ENCODE data around the gene KCNJ4.
"Not testable (repeated sequence)": the region's sequence is repeated elsewhere in the genome, so short reads cannot be mapped to it uniquely, and the experiment has no call there.

DNA sequence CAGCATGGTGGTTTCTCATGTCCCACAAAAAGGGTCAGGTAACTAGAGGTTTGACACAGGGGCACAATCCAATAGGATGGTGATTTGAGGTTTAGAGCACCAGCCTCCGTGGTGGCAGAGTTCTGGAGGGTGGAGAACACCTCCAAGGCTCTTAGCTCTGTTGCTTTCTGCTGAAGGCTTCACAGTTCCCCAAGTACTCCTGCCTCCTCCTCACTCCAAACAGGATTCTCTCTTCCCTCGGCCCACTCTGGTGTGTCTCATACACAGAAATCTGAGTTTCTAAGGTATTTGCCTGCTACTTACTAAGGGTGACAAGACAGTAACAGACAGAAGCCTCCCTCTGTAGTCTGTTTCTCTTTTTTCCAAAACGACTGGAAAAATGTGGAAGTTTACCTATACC is 73.6 kb downstream of the KCNJ4 start:
- TF ChIP-seq CTCF, POLR2A (IDR thresholded peaks at IDR 0.05): not testable (repeated sequence)

All from thyroid gland (tissue), 4 donors.